Medulla oblongata (tissue), 1 donor: ENCODE results near the gene MSL3B.

Experiments used
- DNase-seq: peaks from one replicate; pipeline ENCODE4 v3.0.0-alpha.2; 2015; ENCODE audit errors: extremely low spot score

The MSL3B gene

GRCh38 chr2:233817361-233817911, 50.8 kb downstream of the MSL3B start:
- no peak for DNase-seq

DNA sequence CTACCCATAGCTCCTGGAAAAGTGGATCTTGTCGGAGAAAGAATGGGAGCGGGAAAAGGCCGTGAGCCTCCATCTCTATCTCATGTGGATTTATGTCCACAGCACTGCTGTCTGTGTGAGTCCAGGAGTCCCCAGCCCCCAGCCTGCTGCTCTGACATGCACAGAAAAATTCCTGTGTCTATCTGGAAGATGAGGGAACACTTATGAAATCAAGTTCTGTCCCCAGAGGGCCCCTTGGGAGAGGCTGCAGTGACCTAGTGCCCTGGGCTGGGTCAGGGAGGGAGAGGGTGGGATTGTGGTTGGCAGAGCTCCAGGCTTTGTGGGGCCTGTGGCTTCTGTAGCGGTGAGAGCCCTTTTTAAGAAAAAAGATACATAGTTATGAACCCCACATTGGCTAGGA, 51.4 kb downstream of the MSL3B start:
- no peak for DNase-seq

GRCh38 chr2:233816334-233816733, 51.9 kb downstream of the MSL3B start:
- DNase-seq, result no peak

DNA sequence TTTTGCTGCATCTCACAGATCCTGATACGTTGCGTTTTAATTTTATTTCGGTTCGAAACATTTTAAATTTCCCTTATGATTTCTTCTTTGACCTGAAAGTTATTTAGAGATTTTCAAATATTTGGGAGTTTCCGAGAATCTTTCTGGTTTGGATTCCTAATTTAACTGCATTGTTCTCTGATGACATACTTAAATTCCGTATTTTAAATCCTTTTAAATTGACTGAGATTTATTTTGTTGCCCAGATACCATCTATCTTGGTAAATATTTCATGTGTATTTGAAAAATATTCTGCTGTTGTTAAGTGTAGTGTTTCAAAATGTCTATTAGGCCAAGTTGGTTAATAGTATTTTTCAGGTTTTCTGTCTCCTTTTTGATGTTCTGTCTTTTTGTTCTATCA, 52.3 kb downstream of the MSL3B start:
- no peak for DNase-seq
